Mesenchymal stem cell (in vitro differentiated cells and primary cell): ENCODE results near the gene DIABLO. TPM values are rescaled to one million over a fixed set of nuclear protein-coding genes. Genes with fewer than 3 reads are reported as not detected.

Experiments used
- DNase-seq: peaks from one replicate; pipeline ENCODE4 v3.0.0-alpha.2; 2013
- H2AFZ ChIP-seq: one replicate; pipeline ENCODE4 v1.6.1; 2013; ENCODE audit warnings: low read depth, mild to moderate bottlenecking, control low read depth, inconsistent platforms, low read length, moderate library complexity
- H2AK5ac ChIP-seq: 2 replicates; pipeline ENCODE4 v1.6.1; 2013; ENCODE audit warnings: low read length, moderate library complexity, mild to moderate bottlenecking, inconsistent platforms; ENCODE audit not compliant: severe bottlenecking
- H2BK120ac ChIP-seq: one replicate; pipeline ENCODE4 v1.6.1; 2013; ENCODE audit warnings: low read depth, mild to moderate bottlenecking, inconsistent platforms, low read length, moderate library complexity
- H2BK12ac ChIP-seq, 2 experiments: one replicate each; pipeline ENCODE4 v1.6.1; 2013; ENCODE audit warnings: inconsistent platforms in 2 of 2, low read length in 2 of 2, mild to moderate bottlenecking in 2 of 2, moderate library complexity in 2 of 2, control low read depth in 1 of 2
- H2BK15ac ChIP-seq: one replicate; pipeline ENCODE4 v1.6.1; 2013; ENCODE audit warnings: mild to moderate bottlenecking, low read depth, inconsistent platforms; ENCODE audit not compliant: poor library complexity, severe bottlenecking
- H2BK5ac ChIP-seq: 2 replicates; pipeline ENCODE4 v1.6.1; 2013; ENCODE audit warnings: low read depth, mild to moderate bottlenecking, low read length, control low read depth, inconsistent platforms; ENCODE audit not compliant: poor library complexity, severe bottlenecking
- H3K14ac ChIP-seq, 2 experiments: one replicate each; pipeline ENCODE4 v1.6.1; 2013; ENCODE audit warnings: inconsistent platforms in 2 of 2, low read length in 2 of 2, control low read depth in 1 of 2, mild to moderate bottlenecking in 1 of 2, moderate library complexity in 1 of 2
- H3K18ac ChIP-seq, 2 experiments: one replicate each; pipeline ENCODE4 v1.6.1; 2013; ENCODE audit warnings: inconsistent platforms in 2 of 2, low read length in 2 of 2, control low read depth in 1 of 2, low read depth in 1 of 2, mild to moderate bottlenecking in 1 of 2
- H3K23ac ChIP-seq, 2 experiments: one replicate each; pipeline ENCODE4 v1.6.1; 2013; ENCODE audit warnings: inconsistent platforms in 2 of 2, low read length in 2 of 2, mild to moderate bottlenecking in 2 of 2, moderate library complexity in 2 of 2, control low read depth in 1 of 2
- H3K27ac ChIP-seq: 2 replicates; pipeline ENCODE4 v1.5.1; 2013; ENCODE audit warnings: mild to moderate bottlenecking, moderate library complexity, low read length, control low read depth, inconsistent platforms; ENCODE audit not compliant: poor library complexity, severe bottlenecking
- H3K27me3 ChIP-seq, 2 experiments: 2 replicates each; pipeline versions ENCODE4 v1.6.1 to v1.7.0; 2013; ENCODE audit warnings: low read length in 2 of 2, mild to moderate bottlenecking in 2 of 2, moderate library complexity in 2 of 2, control low read depth in 1 of 2, inconsistent platforms in 1 of 2; ENCODE audit not compliant: control insufficient read depth in 1 of 2, insufficient read depth in 1 of 2
- H3K36me3 ChIP-seq, 2 experiments: 2 replicates each; pipeline versions ENCODE4 v1.6.1 to v1.7.0; 2013; ENCODE audit warnings: low read length in 2 of 2, control low read depth in 1 of 2, inconsistent platforms in 1 of 2, low read depth in 1 of 2, mild to moderate bottlenecking in 1 of 2; ENCODE audit not compliant: insufficient read depth in 2 of 2, control insufficient read depth in 1 of 2
- H3K4ac ChIP-seq, 2 experiments: one replicate each; pipeline ENCODE4 v1.6.1; 2013; ENCODE audit warnings: inconsistent platforms in 2 of 2, low read length in 2 of 2, mild to moderate bottlenecking in 2 of 2, moderate library complexity in 2 of 2, control low read depth in 1 of 2, low read depth in 1 of 2
- H3K4me1 ChIP-seq: 2 replicates; pipeline ENCODE4 v1.6.1; 2013; ENCODE audit warnings: low read depth, low read length, control low read depth; ENCODE audit not compliant: control insufficient read depth, insufficient read depth
- H3K4me2 ChIP-seq: 2 replicates; pipeline ENCODE4 v1.6.1; 2013; ENCODE audit warnings: low read length, mild to moderate bottlenecking, inconsistent platforms; ENCODE audit not compliant: poor library complexity, severe bottlenecking
- H3K4me3 ChIP-seq, 2 experiments: 2 replicates each; pipeline versions ENCODE4 v1.5.1 to v1.7.0; 2013; ENCODE audit warnings: low read length in 2 of 2, mild to moderate bottlenecking in 2 of 2, control low read depth in 1 of 2, low read depth in 1 of 2; ENCODE audit not compliant: insufficient read depth in 1 of 2
- H3K79me1 ChIP-seq: replicated peaks from 2 replicates; pipeline ENCODE4 v1.6.1; 2013; ENCODE audit warnings: mild to moderate bottlenecking, control low read depth, low read length, inconsistent platforms; ENCODE audit not compliant: poor library complexity, severe bottlenecking
- H3K9ac ChIP-seq: 2 replicates; pipeline ENCODE4 v1.7.0; 2013; ENCODE audit warnings: mild to moderate bottlenecking, low read length, moderate library complexity
- H3K9me3 ChIP-seq: 2 replicates; pipeline ENCODE4 v1.7.0; 2013; ENCODE audit warnings: mild to moderate bottlenecking, low read length; ENCODE audit not compliant: control insufficient read depth
- H4K8ac ChIP-seq: one replicate; pipeline ENCODE4 v1.6.1; 2013; ENCODE audit warnings: inconsistent platforms, mild to moderate bottlenecking, low read length, moderate library complexity
- H4K91ac ChIP-seq: one replicate; pipeline ENCODE4 v1.6.1; 2013; ENCODE audit warnings: mild to moderate bottlenecking, low read length, inconsistent platforms
- WGBS: methylation state at CpG from one replicate; pipeline ENCODE4 v1.1.7; 2013; ENCODE audit warnings: mixed read lengths; 5-methylcytosine and 5-hydroxymethylcytosine counted together
- polyA plus RNA-seq, 2 experiments: library from polyadenylated mRNA; stranded (reverse); fragments of 200-250 nt; gene quantifications; one replicate each; pipeline ENCODE4 v1.2.3, GENCODE V29; 2013

Gene DIABLO
- 56.4 TPM for polyA plus RNA-seq (2013, experiment 1 of 2)
- polyA plus RNA-seq (2013, experiment 2 of 2) = 56.0 TPM

GRCh38 chr12:122225683-122226365 lies at the start of gene DIABLO:
DIABLO (minus strand) TSS chr12:122226052; CDS start chr12:122226014, 38 bp downstream.
- Histone ChIP-seq H2BK120ac (no peak within 1 kb of the TSS), H3K14ac (peak within 1 kb of the TSS in 1 of 2 experiments; percentile 95), H3K4me2 (peak within 1 kb of the TSS; percentile 79), H3K9ac (peak within 1 kb of the TSS; percentile 98), H3K27ac (peak within 1 kb of the TSS; percentile 79), H3K23ac (peak within 1 kb of the TSS in 1 of 2 experiments; percentile 96), H2BK15ac (peak within 1 kb of the TSS; percentile 96), H3K36me3 (peaks cover 36 to 66% of the 10 kb centered on the region in 2 experiments), H3K4me3 (peak within 1 kb of the TSS; percentile 88 to 99), H4K91ac (peak within 1 kb of the TSS; percentile 94), H2BK5ac (peak within 1 kb of the TSS; percentile 77), H3K9me3 (no peaks in the 10 kb centered on the region), H3K79me1 (peaks cover 15% of the 10 kb centered on the region), H2AFZ (peak within 1 kb of the TSS; percentile 94), H2AK5ac (no peak within 1 kb of the TSS), H4K8ac (peak within 1 kb of the TSS; percentile 94), H3K4ac (peak within 1 kb of the TSS in 1 of 2 experiments; percentile 89), H3K27me3 (no peaks in the 10 kb centered on the region), H3K18ac (peak within 1 kb of the TSS; percentile 90 to 97), H2BK12ac (peak within 1 kb of the TSS in 1 of 2 experiments; percentile 22), H3K4me1 (peaks cover 23% of the 10 kb centered on the region)
- WGBS = 1% methylated on average over 59 of the region's 74 CpGs
- peak; percentile 99 for DNase-seq

GRCh38 chr12:122275459-122275858 lies 49.6 kb upstream of the DIABLO start:
- Histone ChIP-seq H2AFZ (no peak overlapping the region), H3K23ac (no peak overlapping the region), H3K4me3 (no peak overlapping the region), H4K8ac (no peak overlapping the region), H2BK15ac (no peak overlapping the region), H3K27me3 (no peaks in the 10 kb centered on the region), H2BK5ac (no peak overlapping the region), H3K27ac (no peak overlapping the region), H3K14ac (no peak overlapping the region), H3K79me1 (peaks cover 7% of the 10 kb centered on the region), H2BK12ac (no peak overlapping the region), H3K4me1 (peaks cover 2% of the 10 kb centered on the region), H3K4ac (no peak overlapping the region), H2AK5ac (no peak overlapping the region), H3K9me3 (no peaks in the 10 kb centered on the region), H3K18ac (no peak overlapping the region), H4K91ac (no peak overlapping the region), H2BK120ac (no peak overlapping the region), H3K9ac (no peak overlapping the region), H3K4me2 (no peak overlapping the region), H3K36me3 (peaks cover 31 to 64% of the 10 kb centered on the region in 2 experiments)
- 82% methylated on average over 8 of the region's 8 CpGs for WGBS
- DNase-seq = no peak

DNA sequence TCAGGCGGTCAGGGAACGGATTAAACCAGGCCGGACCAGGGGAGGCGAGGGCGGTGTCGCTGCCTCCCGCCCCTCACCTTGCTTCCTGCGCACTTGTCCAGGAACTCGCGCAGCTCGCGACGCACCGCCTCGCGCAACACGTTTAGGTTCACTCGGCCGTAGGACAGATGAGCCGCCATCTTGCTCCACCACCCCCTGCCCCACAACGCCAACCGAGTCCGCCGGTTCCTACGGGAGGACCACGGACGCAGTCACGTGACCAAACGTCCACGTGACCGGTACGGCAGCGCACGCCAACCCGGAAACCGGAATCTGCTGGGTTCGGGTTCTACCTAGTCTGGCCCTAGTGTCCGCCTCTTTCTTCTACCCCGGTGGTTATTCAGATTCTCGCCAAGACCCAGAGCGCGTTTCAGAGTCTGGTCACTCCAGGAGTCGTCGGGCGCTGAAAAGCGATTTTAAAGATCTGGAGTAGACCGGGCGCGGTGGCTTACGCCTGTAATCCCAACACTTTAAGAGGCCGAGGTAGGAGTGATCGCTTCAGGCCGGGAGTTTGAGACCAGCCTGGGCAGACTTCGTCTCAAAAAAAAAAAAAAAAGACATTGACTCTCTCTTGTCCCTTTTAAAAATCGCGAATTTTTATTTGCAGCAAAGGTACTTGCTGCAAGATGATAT lies 40.5 kb upstream of the DIABLO start, which contains the start of gene VPS33A:
Gene VPS33A, minus strand, starts transcription at position 265 of the 672 bp plus-strand sequence. Its CDS starts 86 bp downstream, at position 179.
- H3K4ac ChIP-seq = peak within 1 kb of the TSS; percentile 45 to 95
- H3K9ac ChIP-seq = peak within 1 kb of the TSS; percentile 98
- H3K27ac ChIP-seq = peak within 1 kb of the TSS; percentile 93
- H3K4me2 ChIP-seq = peak within 1 kb of the TSS; percentile 85
- H2BK120ac ChIP-seq = no peak within 1 kb of the TSS
- H2AFZ ChIP-seq = peak within 1 kb of the TSS; percentile 79
- H2BK12ac ChIP-seq = no peak within 1 kb of the TSS
- H2BK15ac ChIP-seq = peak within 1 kb of the TSS; percentile 67
- peak within 1 kb of the TSS; percentile 11 to 85 for H3K23ac ChIP-seq
- no peak within 1 kb of the TSS for H2AK5ac ChIP-seq
- H3K27me3 ChIP-seq = no peaks in the 10 kb centered on the region
- H3K18ac ChIP-seq = peak within 1 kb of the TSS; percentile 87 to 92
- H3K9me3 ChIP-seq = no peaks in the 10 kb centered on the region
- peak within 1 kb of the TSS in 1 of 2 experiments; percentile 50 for H3K14ac ChIP-seq
- H3K4me1 ChIP-seq = peaks cover 1% of the 10 kb centered on the region
- peak within 1 kb of the TSS; percentile 100 for H4K8ac ChIP-seq
- under 1% methylated on average over 55 of the region's 56 CpGs for WGBS
- peaks cover 11 to 32% of the 10 kb centered on the region in 2 experiments for H3K36me3 ChIP-seq
- peak; percentile 98 for DNase-seq
- peak within 1 kb of the TSS; percentile 10 for H2BK5ac ChIP-seq
- H3K79me1 ChIP-seq = peaks cover 14% of the 10 kb centered on the region
- peak within 1 kb of the TSS; percentile 98 for H4K91ac ChIP-seq
- peak within 1 kb of the TSS; percentile 88 to 99 for H3K4me3 ChIP-seq

GRCh38 chr12:122265886-122266229 lies 40.0 kb upstream of the DIABLO start:
- peaks cover 1% of the 10 kb centered on the region for H3K4me1 ChIP-seq
- H3K79me1 ChIP-seq = peaks cover 16% of the 10 kb centered on the region
- peak overlapping the region; percentile 87 to 92 for H3K18ac ChIP-seq
- peaks cover 10 to 35% of the 10 kb centered on the region in 2 experiments for H3K36me3 ChIP-seq
- peak overlapping the region; percentile 10 for H2BK5ac ChIP-seq
- peak overlapping the region; percentile 100 for H4K8ac ChIP-seq
- DNase-seq = no peak
- H2AK5ac ChIP-seq = no peak overlapping the region
- H4K91ac ChIP-seq = peak overlapping the region; percentile 98
- peak overlapping the region; percentile 98 for H3K9ac ChIP-seq
- peak overlapping the region; percentile 84 for H3K4me2 ChIP-seq
- peak overlapping the region in 1 of 2 experiments; percentile 50 for H3K14ac ChIP-seq
- H3K9me3 ChIP-seq = no peaks in the 10 kb centered on the region
- no peak overlapping the region for H2BK120ac ChIP-seq
- WGBS = 2% methylated on average over 17 of the region's 17 CpGs
- H3K27ac ChIP-seq = peak overlapping the region; percentile 93
- peak overlapping the region; percentile 11 to 85 for H3K23ac ChIP-seq
- peak overlapping the region; percentile 67 for H2BK15ac ChIP-seq
- H2BK12ac ChIP-seq = no peak overlapping the region
- peak overlapping the region; percentile 45 to 95 for H3K4ac ChIP-seq
- H3K4me3 ChIP-seq = peak overlapping the region; percentile 88 to 99
- no peaks in the 10 kb centered on the region for H3K27me3 ChIP-seq
- peak overlapping the region; percentile 79 for H2AFZ ChIP-seq
